ENCODE results near the gene AVPR2.

AVPR2 gene

GRCh38 chrX:153867139-153867538 is 37.3 kb upstream of the AVPR2 start:
- no peak for TF ChIP-seq GATA2 (IDR thresholded peaks at IDR 0.05; ENCODE audit: low read depth, low read length)
- no peak for TF ChIP-seq GATA3 (IDR thresholded peaks at IDR 0.05; ENCODE audit: low read depth, low read length)

DNA sequence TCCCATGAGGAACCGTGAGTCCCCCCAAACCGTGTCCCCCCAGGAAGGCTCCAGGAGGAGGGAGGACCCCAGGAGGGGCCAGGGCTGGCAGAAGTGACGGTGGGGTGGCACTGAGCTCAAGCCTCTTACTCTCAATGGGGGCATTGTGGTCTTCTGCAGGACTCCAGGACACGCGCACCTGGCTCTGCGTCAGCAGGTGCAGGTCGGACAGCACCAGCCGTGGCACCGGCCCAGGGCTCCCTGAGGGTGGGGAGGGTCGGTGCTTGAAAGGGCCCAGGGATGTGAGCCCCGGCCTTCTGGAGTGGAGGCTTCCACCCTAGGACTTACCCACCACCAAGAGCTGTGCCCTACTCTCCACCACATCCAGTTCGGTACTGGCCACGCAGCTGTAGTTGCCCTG is 36.8 kb upstream of the AVPR2 start:
- no peak for TF ChIP-seq GATA2 (IDR thresholded peaks at IDR 0.05; ENCODE audit: low read depth, low read length)

GRCh38 chrX:153868576-153869472 is 35.6 kb upstream of the AVPR2 start:
- no peak for TF ChIP-seq GATA2 (IDR thresholded peaks at IDR 0.05; ENCODE audit: low read depth, low read length)
- no peak for TF ChIP-seq GATA3 (IDR thresholded peaks at IDR 0.05; ENCODE audit: low read depth, low read length)

- TF ChIP-seq GATA3 (IDR thresholded peaks at IDR 0.05; ENCODE audit: low read depth, low read length), result no peak
Measured at GRCh38 chrX:153869473-153870287, 34.8 kb upstream of the AVPR2 start.

GRCh38 chrX:153870288-153870690 is 34.2 kb upstream of the AVPR2 start:
- TF ChIP-seq GATA3 (IDR thresholded peaks at IDR 0.05; ENCODE audit: low read depth, low read length) (no peak), GATA2 (IDR thresholded peaks at IDR 0.05; ENCODE audit: low read depth, low read length) (no peak)

GRCh38 chrX:153870791-153871360 is 33.6 kb upstream of the AVPR2 start:
- TF ChIP-seq GATA3 (IDR thresholded peaks at IDR 0.05; ENCODE audit: low read depth, low read length) (no peak), GATA2 (IDR thresholded peaks at IDR 0.05; ENCODE audit: low read depth, low read length) (no peak)

DNA sequence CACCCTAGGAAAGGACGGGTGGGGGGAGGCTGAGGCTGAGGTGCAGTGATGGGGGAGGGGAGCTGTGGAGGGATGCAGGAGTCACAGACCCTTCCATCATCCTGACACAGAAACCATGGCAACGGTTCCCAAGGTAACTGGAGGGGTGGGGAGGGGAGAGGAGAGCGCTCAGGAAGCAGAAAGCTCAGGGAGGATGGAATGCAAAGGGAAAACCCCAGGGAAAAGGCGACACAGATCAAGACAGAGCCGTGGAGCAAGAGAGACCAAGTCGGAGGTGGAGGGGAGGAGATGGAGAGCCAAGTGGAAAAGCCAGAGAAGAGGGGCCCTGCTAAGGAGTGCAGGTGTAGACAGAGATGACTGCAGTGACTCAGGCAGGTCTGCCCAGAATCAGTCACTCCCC is 33.0 kb upstream of the AVPR2 start:
- no peak for TF ChIP-seq GATA2 (IDR thresholded peaks at IDR 0.05; ENCODE audit: low read depth, low read length)
- no peak for TF ChIP-seq GATA3 (IDR thresholded peaks at IDR 0.05; ENCODE audit: low read depth, low read length)

GRCh38 chrX:153871946-153872878 is 32.3 kb upstream of the AVPR2 start:
- TF ChIP-seq GATA2 (IDR thresholded peaks at IDR 0.05; ENCODE audit: low read depth, low read length), result no peak
- no peak for TF ChIP-seq GATA3 (IDR thresholded peaks at IDR 0.05; ENCODE audit: low read depth, low read length)

GRCh38 chrX:153873282-153874084 is 31.0 kb upstream of the AVPR2 start:
- no peak for TF ChIP-seq GATA3 (IDR thresholded peaks at IDR 0.05; ENCODE audit: low read depth, low read length)
- peak; percentile 27 for TF ChIP-seq GATA2 (IDR thresholded peaks at IDR 0.05; ENCODE audit: low read depth, low read length)

- TF ChIP-seq GATA2 (IDR thresholded peaks at IDR 0.05; ENCODE audit: low read depth, low read length) (no peak), GATA3 (IDR thresholded peaks at IDR 0.05; ENCODE audit: low read depth, low read length) (no peak)
Measured at GRCh38 chrX:153874085-153874365, 30.4 kb upstream of the AVPR2 start.

GRCh38 chrX:153874366-153875125 is 29.9 kb upstream of the AVPR2 start:
- TF ChIP-seq GATA3 (IDR thresholded peaks at IDR 0.05; ENCODE audit: low read depth, low read length) (no peak), GATA2 (IDR thresholded peaks at IDR 0.05; ENCODE audit: low read depth, low read length) (no peak)

GRCh38 chrX:153875391-153876111 is 28.9 kb upstream of the AVPR2 start:
- no peak for TF ChIP-seq GATA3 (IDR thresholded peaks at IDR 0.05; ENCODE audit: low read depth, low read length)
- TF ChIP-seq GATA2 (IDR thresholded peaks at IDR 0.05; ENCODE audit: low read depth, low read length), result no peak
